GM12878 (cell line): ENCODE measurements around the gene SPTSSB. TPM values are rescaled to one million over a fixed set of nuclear protein-coding genes. Genes with fewer than 3 reads are reported as not detected.

ENCODE experiments used
- ATAC-seq: fragments of 200-7000 bp; cut with Tn5 transposase; 3 replicates; pipeline ENCODE4 v1.9.1; 2020; ENCODE audit warnings: mild to moderate bottlenecking, moderate library complexity
- BruUV-seq: library from RNA; stranded (reverse); fragments of 400-500 nt; replicated peaks from 2 replicates; lab custom pipeline; 2021; lab: Mats Ljungman, UMichigan
- CTCF ChIA-PET: fragments of 300-600 bp; sonication (Branson Sonifier 250); formaldehyde crosslinking; extraction: SDS; loops from one replicate; lab custom pipeline; 2021; ENCODE audit warnings: inconsistent platforms; lab: Yijun Ruan, JAX
- POLR2A ChIA-PET: fragments of 350-600 bp; formaldehyde crosslinking; extraction: SDS; loops from one replicate; lab custom pipeline; 2021; ENCODE audit warnings: inconsistent platforms; lab: Charles Lee
- RAD21 ChIA-PET: fragments of 300-600 bp; sonication (Branson Sonifier 250); formaldehyde crosslinking; loops from one replicate; lab custom pipeline; 2023; ENCODE audit warnings: antibody characterized with exemption; ENCODE audit not compliant: unreplicated experiment; lab: Charles Lee
- SMC1A ChIA-PET: fragments of 300-600 bp; sonication (Branson Sonifier 250); formaldehyde crosslinking; loops from one replicate; lab custom pipeline; 2023; ENCODE audit not compliant: unreplicated experiment, uncharacterized antibody; lab: Charles Lee
- DNase-seq: peaks from one replicate; pipeline ENCODE4 v3.0.0-alpha.2; 2011; ENCODE audit warnings: low read depth, low spot score
- FAIRE-seq: peaks from 3 replicates; lab custom pipeline; 2011; peaks lifted over from hg19 to GRCh38; lab: Jason Lieb, UNC
- H2AFZ ChIP-seq: 2 replicates; pipeline ENCODE4 v1.6.0; 2011; ENCODE audit warnings: low read depth, low read length, control low read depth; ENCODE audit not compliant: control insufficient read depth
- H3K27ac ChIP-seq: 2 replicates; pipeline ENCODE4 v1.5.1; 2011; ENCODE audit warnings: control low read depth; ENCODE audit not compliant: control insufficient read depth, insufficient read depth
- H3K27me3 ChIP-seq, 2 experiments: replicated peaks in 1 of 2; 2 replicates each; pipeline versions ENCODE4 v1.6.0 to v1.6.1; 2011; ENCODE audit warnings: low read length in 1 of 2; ENCODE audit not compliant: control insufficient read depth in 2 of 2, insufficient read depth in 2 of 2
- H3K36me3 ChIP-seq, 2 experiments: 2 replicates each; pipeline ENCODE4 v1.5.1; 2011; ENCODE audit warnings: low read length in 1 of 2; ENCODE audit not compliant: control insufficient read depth in 2 of 2, insufficient read depth in 2 of 2
- H3K4me1 ChIP-seq: 2 replicates; pipeline ENCODE4 v1.6.1; 2011; ENCODE audit warnings: mild to moderate bottlenecking, low read length, moderate library complexity, mixed read lengths; ENCODE audit not compliant: control insufficient read depth, insufficient read depth
- H3K4me2 ChIP-seq: 2 replicates; pipeline ENCODE4 v1.6.0; 2011; ENCODE audit warnings: control low read depth; ENCODE audit not compliant: control insufficient read depth, insufficient read depth
- H3K4me3 ChIP-seq: fragments of 200-600 bp; sonication (generic); 2 replicates; pipeline ENCODE4 v1.5.1; 2016
- H3K79me2 ChIP-seq: 2 replicates; pipeline ENCODE4 v1.6.0; 2011; ENCODE audit warnings: low read length; ENCODE audit not compliant: control insufficient read depth, insufficient read depth
- H3K9ac ChIP-seq: 2 replicates; pipeline ENCODE4 v1.8.0; 2011; ENCODE audit warnings: low read length, control low read depth, mixed read lengths; ENCODE audit not compliant: control insufficient read depth, insufficient read depth
- H3K9me3 ChIP-seq: replicated peaks from 3 replicates; pipeline ENCODE4 v1.5.1; 2011; ENCODE audit warnings: mild to moderate bottlenecking, low read length; ENCODE audit not compliant: control insufficient read depth, insufficient read depth
- H4K20me1 ChIP-seq: 2 replicates; pipeline ENCODE4 v1.6.0; 2011; ENCODE audit not compliant: control insufficient read depth, insufficient read depth
- NRF1 ChIP-seq: conservative IDR thresholded peaks from 2 replicates; pipeline ENCODE4 v1.6.1; 2011; ENCODE audit warnings: mild to moderate bottlenecking, low read depth, low read length, improper control_type of control experiment
- POU2F2 ChIP-seq: IDR thresholded peaks from 3 replicates; pipeline ENCODE4 v1.6.1; 2011; ENCODE audit warnings: low read depth, mild to moderate bottlenecking, low read length, borderline replicate concordance
- RFX5 ChIP-seq: IDR thresholded peaks from 2 replicates; pipeline ENCODE4 v1.6.1; 2011; ENCODE audit warnings: low read depth, low read length, improper control_type of control experiment
- SMC3 ChIP-seq: IDR thresholded peaks from 2 replicates; pipeline ENCODE4 v1.6.1; 2011; ENCODE audit warnings: low read length, improper control_type of control experiment, borderline replicate concordance
- TCF7 ChIP-seq: IDR thresholded peaks from 2 replicates; pipeline ENCODE4 v1.6.1; 2014; ENCODE audit warnings: antibody characterized with exemption, borderline replicate concordance
- in situ Hi-C: fragments of 300-500 bp; cut with MboI; formaldehyde crosslinking; loops from 9 replicates; pipeline ENCODE4 v1.14.3; 2018; ENCODE audit warnings: mixed read lengths
- intact Hi-C: fragments of 100-400 bp; cut with micrococcal nuclease; formaldehyde crosslinking; loops from one replicate; pipeline ENCODE4 v1.14.2; 2022; ENCODE audit not compliant: unreplicated experiment
- polyA plus RNA-seq, 11 experiments: library from polyadenylated mRNA; depleted of rRNA in 4 of 11; unstranded in 6 of 11; stranded (reverse) in 5 of 11; fragments of >200 nt; fragmentation: Nextera tagmentation in 4 of 11; fragmentation: Illumina TruSeq in 1 of 11; extraction: Ambion mirVana in 4 of 11; extraction: Trizol in 1 of 11; gene quantifications; 1 replicate in 1 of 11; 2 replicates in 10 of 11; pipeline versions ENCODE4 v1.2.1 to v1.2.3, GENCODE V29; 2011 to 2016; ENCODE audit warnings: inconsistent platforms in 2 of 11, missing spikeins in 2 of 11, low read depth in 1 of 11
- total RNA-seq, 4 experiments: library from RNA; depleted of rRNA in 3 of 4; stranded (reverse); fragments of >200 nt in 3 of 4; fragmentation: Illumina TruSeq in 1 of 4; extraction: Trizol in 1 of 4; gene quantifications; 2 replicates each; pipeline versions ENCODE4 v1.2.1 to v1.2.3, GENCODE V29; 2013 to 2021
- TF ChIP-seq, protein P1 (sequence below): fragments of 450-650 bp; IDR thresholded peaks from 2 replicates; pipeline ENCODE4 v1.6.1; 2016; ENCODE audit warnings: mild to moderate bottlenecking, moderate library complexity, borderline replicate concordance
- TF ChIP-seq, protein P2 (sequence below): fragments of 450-650 bp; IDR thresholded peaks from 2 replicates; pipeline ENCODE4 v1.6.1; 2018; ENCODE audit warnings: mild to moderate bottlenecking, low read depth, moderate library complexity; ENCODE audit not compliant: partially characterized antibody

Gene SPTSSB
- total and polyA plus RNA-seq, 10 of the 15 experiments (the other 5 are each of a cell fraction or from before 2014, with no cell fraction given), result 0.19 to 30.6 (median 0.91) TPM

DNA sequence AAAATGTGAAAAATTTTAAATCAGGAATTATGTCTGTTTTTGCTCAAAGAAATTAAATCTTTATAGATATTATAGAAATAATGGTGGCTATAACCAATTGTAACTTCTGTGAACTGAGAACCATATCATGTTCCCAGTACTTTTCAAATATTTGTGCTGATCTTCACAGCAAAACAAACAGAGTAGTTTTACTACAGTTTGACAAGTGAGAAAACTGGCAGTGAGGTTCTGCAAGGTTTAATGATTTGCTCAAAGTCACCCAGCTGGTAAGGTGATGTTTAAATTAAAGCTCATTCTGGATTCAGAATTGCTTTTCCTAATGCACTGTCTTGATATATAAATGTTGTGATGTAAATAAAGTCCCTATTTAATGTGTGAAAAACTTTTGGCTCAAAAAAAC lies 22.0 kb upstream of the SPTSSB start:
- no peak for FAIRE-seq
- H3K36me3 ChIP-seq, result no peaks in the 10 kb centered on the region
- H3K79me2 ChIP-seq, result no peaks in the 10 kb centered on the region
- ATAC-seq, result no peak
- ChIA-PET RAD21 (interaction anchor here (0.9 to 1.4 kb wide), 2 partner anchors 22 to 73 kb away, joined by 3 to 4 read pairs; partner anchors contain the start of gene SPTSSB), SMC1A (interaction anchor here (1.0 to 4.4 kb wide), 5 partner anchors 14 to 42 kb away, joined by 3 to 23 read pairs (median 4); partner anchors contain the start of gene SPTSSB), CTCF (interaction anchor here (1.0 to 4.0 kb wide), 7 partner anchors 8 to 171 kb away, joined by 3 to 17 read pairs (median 4); partner anchors contain the start of genes NMD3 and SPTSSB), POLR2A (no interaction called here)
- in situ Hi-C loops, result no loop called here
- intact Hi-C loops, result loop anchor here (2.0 kb wide), 1 partner anchor 13 kb away; no protein-coding TSS in a partner anchor
- no peak overlapping the region for H2AFZ ChIP-seq
- H3K27me3 ChIP-seq, result no peaks in the 10 kb centered on the region
- TF ChIP-seq SMC3, result no peak
- TF ChIP-seq, protein P1, sequence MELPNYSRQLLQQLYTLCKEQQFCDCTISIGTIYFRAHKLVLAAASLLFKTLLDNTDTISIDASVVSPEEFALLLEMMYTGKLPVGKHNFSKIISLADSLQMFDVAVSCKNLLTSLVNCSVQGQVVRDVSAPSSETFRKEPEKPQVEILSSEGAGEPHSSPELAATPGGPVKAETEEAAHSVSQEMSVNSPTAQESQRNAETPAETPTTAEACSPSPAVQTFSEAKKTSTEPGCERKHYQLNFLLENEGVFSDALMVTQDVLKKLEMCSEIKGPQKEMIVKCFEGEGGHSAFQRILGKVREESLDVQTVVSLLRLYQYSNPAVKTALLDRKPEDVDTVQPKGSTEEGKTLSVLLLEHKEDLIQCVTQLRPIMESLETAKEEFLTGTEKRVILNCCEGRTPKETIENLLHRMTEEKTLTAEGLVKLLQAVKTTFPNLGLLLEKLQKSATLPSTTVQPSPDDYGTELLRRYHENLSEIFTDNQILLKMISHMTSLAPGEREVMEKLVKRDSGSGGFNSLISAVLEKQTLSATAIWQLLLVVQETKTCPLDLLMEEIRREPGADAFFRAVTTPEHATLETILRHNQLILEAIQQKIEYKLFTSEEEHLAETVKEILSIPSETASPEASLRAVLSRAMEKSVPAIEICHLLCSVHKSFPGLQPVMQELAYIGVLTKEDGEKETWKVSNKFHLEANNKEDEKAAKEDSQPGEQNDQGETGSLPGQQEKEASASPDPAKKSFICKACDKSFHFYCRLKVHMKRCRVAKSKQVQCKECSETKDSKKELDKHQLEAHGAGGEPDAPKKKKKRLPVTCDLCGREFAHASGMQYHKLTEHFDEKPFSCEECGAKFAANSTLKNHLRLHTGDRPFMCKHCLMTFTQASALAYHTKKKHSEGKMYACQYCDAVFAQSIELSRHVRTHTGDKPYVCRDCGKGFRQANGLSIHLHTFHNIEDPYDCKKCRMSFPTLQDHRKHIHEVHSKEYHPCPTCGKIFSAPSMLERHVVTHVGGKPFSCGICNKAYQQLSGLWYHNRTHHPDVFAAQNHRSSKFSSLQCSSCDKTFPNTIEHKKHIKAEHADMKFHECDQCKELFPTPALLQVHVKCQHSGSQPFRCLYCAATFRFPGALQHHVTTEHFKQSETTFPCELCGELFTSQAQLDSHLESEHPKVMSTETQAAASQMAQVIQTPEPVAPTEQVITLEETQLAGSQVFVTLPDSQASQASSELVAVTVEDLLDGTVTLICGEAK, result no peak
- no peak for TF ChIP-seq RFX5
- TF ChIP-seq, protein P2, sequence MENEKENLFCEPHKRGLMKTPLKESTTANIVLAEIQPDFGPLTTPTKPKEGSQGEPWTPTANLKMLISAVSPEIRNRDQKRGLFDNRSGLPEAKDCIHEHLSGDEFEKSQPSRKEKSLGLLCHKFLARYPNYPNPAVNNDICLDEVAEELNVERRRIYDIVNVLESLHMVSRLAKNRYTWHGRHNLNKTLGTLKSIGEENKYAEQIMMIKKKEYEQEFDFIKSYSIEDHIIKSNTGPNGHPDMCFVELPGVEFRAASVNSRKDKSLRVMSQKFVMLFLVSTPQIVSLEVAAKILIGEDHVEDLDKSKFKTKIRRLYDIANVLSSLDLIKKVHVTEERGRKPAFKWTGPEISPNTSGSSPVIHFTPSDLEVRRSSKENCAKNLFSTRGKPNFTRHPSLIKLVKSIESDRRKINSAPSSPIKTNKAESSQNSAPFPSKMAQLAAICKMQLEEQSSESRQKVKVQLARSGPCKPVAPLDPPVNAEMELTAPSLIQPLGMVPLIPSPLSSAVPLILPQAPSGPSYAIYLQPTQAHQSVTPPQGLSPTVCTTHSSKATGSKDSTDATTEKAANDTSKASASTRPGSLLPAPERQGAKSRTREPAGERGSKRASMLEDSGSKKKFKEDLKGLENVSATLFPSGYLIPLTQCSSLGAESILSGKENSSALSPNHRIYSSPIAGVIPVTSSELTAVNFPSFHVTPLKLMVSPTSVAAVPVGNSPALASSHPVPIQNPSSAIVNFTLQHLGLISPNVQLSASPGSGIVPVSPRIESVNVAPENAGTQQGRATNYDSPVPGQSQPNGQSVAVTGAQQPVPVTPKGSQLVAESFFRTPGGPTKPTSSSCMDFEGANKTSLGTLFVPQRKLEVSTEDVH, result no peak
- no peak for TF ChIP-seq NRF1
- TF ChIP-seq TCF7, result no peak
- TF ChIP-seq POU2F2, result no peak
- no TSS peak for BruUV-seq
- no peaks in the 10 kb centered on the region for H3K4me1 ChIP-seq
- H3K4me3 ChIP-seq, result no peak overlapping the region
- no peak overlapping the region for H3K4me2 ChIP-seq
- no peaks in the 10 kb centered on the region for H3K9me3 ChIP-seq
- DNase-seq, result no peak
- no peaks in the 10 kb centered on the region for H4K20me1 ChIP-seq
- H3K9ac ChIP-seq, result no peak overlapping the region
- no peak overlapping the region for H3K27ac ChIP-seq
